HG03521 (cell line): ENCODE data around the gene PIK3C3.

ENCODE experiments used
- ATAC-seq: cut with Tn5 transposase; IDR thresholded peaks from one replicate; pipeline ENCODE4 v1.9.1; 2021; ENCODE audit warnings: mild to moderate bottlenecking, moderate library complexity; ENCODE audit not compliant: unreplicated experiment

Gene PIK3C3

GRCh38 chr18:42113529-42114191 is 158.6 kb downstream of the PIK3C3 start:
- ATAC-seq: no peak

- ATAC-seq: peak; percentile 87
Measured at GRCh38 chr18:42114310-42114943, 159.4 kb downstream of the PIK3C3 start.

- ATAC-seq: no peak
Measured at GRCh38 chr18:42126586-42126985, 171.6 kb downstream of the PIK3C3 start.

- ATAC-seq: no peak
Measured at GRCh38 chr18:42131066-42131929, 176.3 kb downstream of the PIK3C3 start.

GRCh38 chr18:42131930-42132244 is 176.9 kb downstream of the PIK3C3 start:
- no peak for ATAC-seq
